NCI-H1048 (cell line): Measurements from ENCODE around the gene CCDC61.

Experiments
- DNase-seq: peaks from one replicate; lab custom pipeline; 2025; lab: John Stamatoyannopoulos, UW

Gene CCDC61

GRCh38 chr19:45994998-45995714 lies at the start of gene CCDC61:
CCDC61 (plus strand) TSS chr19:45995467; CDS start chr19:46003019, 7,552 bp downstream.
- peak; percentile 95 for DNase-seq

- no peak for DNase-seq
These were observed 47.3 kb upstream of the CCDC61 start for GRCh38 chr19:45947926-45948325.

GRCh38 chr19:45952341-45952685 lies 43.0 kb upstream of the CCDC61 start:
- no peak for DNase-seq

GRCh38 chr19:45952686-45953505 lies 42.4 kb upstream of the CCDC61 start:
- DNase-seq = peak; percentile 16

- DNase-seq = no peak
These were observed 41.6 kb upstream of the CCDC61 start for GRCh38 chr19:45953676-45954075.

- no peak for DNase-seq
These were observed 41.1 kb upstream of the CCDC61 start for GRCh38 chr19:45954156-45954555.

GRCh38 chr19:45955905-45956608 lies 39.2 kb upstream of the CCDC61 start:
- no peak for DNase-seq

- DNase-seq = no peak
These were observed 36.9 kb upstream of the CCDC61 start for GRCh38 chr19:45958320-45958719.

GRCh38 chr19:45958769-45959516 lies 36.3 kb upstream of the CCDC61 start:
- no peak for DNase-seq

- DNase-seq = no peak
These were observed 35.7 kb upstream of the CCDC61 start for GRCh38 chr19:45959517-45960025.

GRCh38 chr19:45960595-45961235 lies 34.6 kb upstream of the CCDC61 start:
- DNase-seq = no peak

- no peak for DNase-seq
These were observed 33.2 kb upstream of the CCDC61 start for GRCh38 chr19:45962021-45962420.

- DNase-seq = no peak
These were observed 28.0 kb upstream of the CCDC61 start for GRCh38 chr19:45967246-45967645.

GRCh38 chr19:45968626-45969025 lies 26.6 kb upstream of the CCDC61 start:
- DNase-seq = no peak

- DNase-seq = no peak
These were observed 25.6 kb upstream of the CCDC61 start for GRCh38 chr19:45969676-45970075.

- DNase-seq = no peak
These were observed 23.9 kb upstream of the CCDC61 start for GRCh38 chr19:45971260-45971902.

- DNase-seq = no peak
These were observed 23.0 kb upstream of the CCDC61 start for GRCh38 chr19:45972081-45972946.

GRCh38 chr19:45972947-45973540 lies 22.2 kb upstream of the CCDC61 start:
- no peak for DNase-seq

- DNase-seq = peak; percentile 42
These were observed 21.5 kb upstream of the CCDC61 start, which contains the start of gene NOVA2 for GRCh38 chr19:45973553-45974338. NOVA2 (minus strand) TSS chr19:45973865; CDS start chr19:45973351, 514 bp downstream.
